GM23338 (cell line): ENCODE results near the gene CBX6.

Experiments used
- CREB1 ChIP-seq: fragments of 250-450 bp; sonication (Bioruptor Pico); IDR thresholded peaks from 2 replicates; pipeline ENCODE4 v1.5.0; 2020; ENCODE audit warnings: low read depth, mild to moderate bottlenecking, moderate library complexity
- JUNB ChIP-seq: IDR thresholded peaks from one replicate; pipeline ENCODE4 v1.6.1; 2016; ENCODE audit warnings: antibody characterized with exemption; ENCODE audit not compliant: unreplicated experiment
- TF ChIP-seq, protein P1 (sequence below), 2 experiments: fragments of 200-600 bp in 1 of 2; sonication (generic) in 1 of 2; conservative IDR thresholded peaks; 2 replicates each; pipeline versions ENCODE4 v1.5.1 to v1.6.1; 2016 to 2017; ENCODE audit warnings: antibody characterized with exemption in 2 of 2, low read depth in 2 of 2, mild to moderate bottlenecking in 2 of 2, moderate library complexity in 1 of 2
- TF ChIP-seq, protein P2 (sequence below): IDR thresholded peaks from 2 replicates; pipeline ENCODE4 v1.6.1; 2016; ENCODE audit warnings: antibody characterized with exemption

DNA sequence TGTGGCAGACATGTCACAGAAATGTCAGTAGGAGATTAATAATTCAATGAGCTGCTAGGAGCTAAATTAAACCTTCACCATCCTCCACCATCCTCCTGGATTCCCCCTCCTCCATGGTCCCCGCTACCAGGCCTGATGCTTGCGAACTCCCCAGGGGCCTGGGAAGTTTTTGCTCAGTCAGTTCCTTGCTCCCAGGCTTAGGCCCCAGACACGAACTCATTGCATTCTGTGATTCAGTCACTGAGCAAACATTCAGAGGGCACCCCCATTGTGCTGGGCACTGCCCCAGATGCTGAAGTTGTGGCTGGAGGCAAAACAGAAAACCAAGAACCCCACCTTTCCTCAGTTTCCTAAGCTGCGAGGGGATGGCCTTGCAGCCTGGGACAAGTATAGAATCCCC lies 42.5 kb downstream of the CBX6 start:
- TF ChIP-seq, protein P1, sequence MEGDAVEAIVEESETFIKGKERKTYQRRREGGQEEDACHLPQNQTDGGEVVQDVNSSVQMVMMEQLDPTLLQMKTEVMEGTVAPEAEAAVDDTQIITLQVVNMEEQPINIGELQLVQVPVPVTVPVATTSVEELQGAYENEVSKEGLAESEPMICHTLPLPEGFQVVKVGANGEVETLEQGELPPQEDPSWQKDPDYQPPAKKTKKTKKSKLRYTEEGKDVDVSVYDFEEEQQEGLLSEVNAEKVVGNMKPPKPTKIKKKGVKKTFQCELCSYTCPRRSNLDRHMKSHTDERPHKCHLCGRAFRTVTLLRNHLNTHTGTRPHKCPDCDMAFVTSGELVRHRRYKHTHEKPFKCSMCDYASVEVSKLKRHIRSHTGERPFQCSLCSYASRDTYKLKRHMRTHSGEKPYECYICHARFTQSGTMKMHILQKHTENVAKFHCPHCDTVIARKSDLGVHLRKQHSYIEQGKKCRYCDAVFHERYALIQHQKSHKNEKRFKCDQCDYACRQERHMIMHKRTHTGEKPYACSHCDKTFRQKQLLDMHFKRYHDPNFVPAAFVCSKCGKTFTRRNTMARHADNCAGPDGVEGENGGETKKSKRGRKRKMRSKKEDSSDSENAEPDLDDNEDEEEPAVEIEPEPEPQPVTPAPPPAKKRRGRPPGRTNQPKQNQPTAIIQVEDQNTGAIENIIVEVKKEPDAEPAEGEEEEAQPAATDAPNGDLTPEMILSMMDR (conservative IDR thresholded peaks at IDR 0.05; ENCODE audit: low read depth in 2 of 2): no peak
- no peak for TF ChIP-seq JUNB
- TF ChIP-seq CREB1: no peak
- TF ChIP-seq, protein P2, sequence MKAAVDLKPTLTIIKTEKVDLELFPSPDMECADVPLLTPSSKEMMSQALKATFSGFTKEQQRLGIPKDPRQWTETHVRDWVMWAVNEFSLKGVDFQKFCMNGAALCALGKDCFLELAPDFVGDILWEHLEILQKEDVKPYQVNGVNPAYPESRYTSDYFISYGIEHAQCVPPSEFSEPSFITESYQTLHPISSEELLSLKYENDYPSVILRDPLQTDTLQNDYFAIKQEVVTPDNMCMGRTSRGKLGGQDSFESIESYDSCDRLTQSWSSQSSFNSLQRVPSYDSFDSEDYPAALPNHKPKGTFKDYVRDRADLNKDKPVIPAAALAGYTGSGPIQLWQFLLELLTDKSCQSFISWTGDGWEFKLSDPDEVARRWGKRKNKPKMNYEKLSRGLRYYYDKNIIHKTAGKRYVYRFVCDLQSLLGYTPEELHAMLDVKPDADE: no peak
